Calu3 (cell line): ENCODE data around the gene EPS8L2. TPM values are rescaled to one million over a fixed set of nuclear protein-coding genes. Genes with fewer than 3 reads are reported as not detected.

Experiments
- BruUV-seq: library from RNA; stranded (reverse); fragments of 400-500 nt; replicated peaks from 2 replicates; lab custom pipeline; 2021; lab: Mats Ljungman, UMichigan
- CTCF ChIA-PET: fragments of 300-600 bp; sonication (Branson Sonifier 250); formaldehyde crosslinking; loops from one replicate; lab custom pipeline; 2022; ENCODE audit warnings: antibody characterized with exemption; lab: Charles Lee
- DNase-seq: peaks from one replicate; pipeline ENCODE4 v3.0.0; 2022
- H3K27ac Mint-ChIP-seq: one replicate; pipeline ENCODE4 v1.8.0; 2022; ENCODE audit warnings: mixed read lengths; ENCODE audit not compliant: unreplicated experiment
- H3K27me3 Mint-ChIP-seq: one replicate; pipeline ENCODE4 v1.8.0; 2022; ENCODE audit warnings: mixed read lengths; ENCODE audit not compliant: unreplicated experiment
- H3K36me3 Mint-ChIP-seq: one replicate; pipeline ENCODE4 v1.8.0; 2022; ENCODE audit warnings: mild to moderate bottlenecking, moderate library complexity, mixed read lengths; ENCODE audit not compliant: insufficient read depth, unreplicated experiment
- H3K4me1 Mint-ChIP-seq: one replicate; pipeline ENCODE4 v1.8.0; 2022; ENCODE audit warnings: mild to moderate bottlenecking, low read depth, mixed read lengths; ENCODE audit not compliant: unreplicated experiment
- H3K4me3 Mint-ChIP-seq: one replicate; pipeline ENCODE4 v1.8.0; 2022; ENCODE audit warnings: mild to moderate bottlenecking, low read depth, moderate library complexity, mixed read lengths; ENCODE audit not compliant: unreplicated experiment
- H3K9me3 Mint-ChIP-seq: one replicate; pipeline ENCODE4 v1.8.0; 2022; ENCODE audit warnings: low read depth, mixed read lengths; ENCODE audit not compliant: unreplicated experiment
- intact Hi-C: fragments of 100-400 bp; cut with micrococcal nuclease; formaldehyde crosslinking; loops from one replicate; pipeline ENCODE4 v1.10.0; 2022; ENCODE audit not compliant: unreplicated experiment
- total RNA-seq: library from RNA; stranded (reverse); gene quantifications from 2 replicates; pipeline ENCODE4 v1.2.3, GENCODE V29; 2022
- TF ChIP-seq, protein P1 (sequence below): fragments of 200-600 bp; IDR thresholded peaks from one replicate; pipeline ENCODE4 v1.8.0; 2022; ENCODE audit warnings: antibody characterized with exemption; ENCODE audit not compliant: unreplicated experiment

The EPS8L2 gene
- total RNA-seq, 1 experiment from 2014 or later = 212 TPM

DNA sequence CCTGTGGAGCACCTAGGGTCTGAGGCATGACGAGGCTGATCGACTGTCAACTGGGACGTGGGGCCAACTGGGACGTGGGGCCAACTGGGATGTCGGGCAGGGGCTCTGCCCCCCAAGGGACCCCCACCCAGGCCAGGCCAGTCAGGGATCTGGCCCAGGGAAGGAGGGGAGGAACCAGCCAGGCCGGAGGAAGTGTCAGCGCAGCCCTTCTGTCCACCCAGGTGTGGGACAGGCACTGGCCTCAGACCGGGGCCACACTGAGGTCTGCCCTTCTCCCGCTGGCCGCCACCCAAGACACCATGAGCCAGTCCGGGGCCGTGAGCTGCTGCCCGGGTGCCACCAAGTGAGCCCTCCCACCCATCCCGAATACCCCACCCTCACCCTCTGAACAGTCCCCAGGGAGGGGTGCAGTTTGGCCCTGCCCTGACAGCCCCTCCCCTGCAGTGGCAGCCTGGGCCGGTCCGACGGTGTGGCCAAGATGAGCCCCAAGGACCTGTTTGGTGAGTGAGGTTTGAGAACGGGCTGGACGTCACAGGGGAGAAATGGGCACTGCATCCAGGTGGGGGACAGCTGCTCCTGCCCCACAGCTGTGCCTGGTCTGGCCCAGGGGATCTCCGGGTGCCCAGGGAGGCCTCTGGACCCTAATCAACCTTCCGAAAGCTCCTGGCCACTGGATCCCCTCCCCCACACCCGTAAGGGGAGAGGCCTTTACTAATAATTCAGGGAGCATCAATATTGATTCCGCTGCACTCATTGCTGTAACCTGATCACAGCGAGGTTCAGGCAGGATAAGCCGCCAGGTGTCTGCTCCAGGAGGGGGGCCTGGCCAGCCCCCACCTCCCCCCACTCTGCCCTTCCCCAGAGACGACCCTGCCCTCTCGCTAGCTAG, 3.3 kb downstream of the EPS8L2 start:
- H3K27ac Mint-ChIP-seq = no peak overlapping the region
- CTCF ChIA-PET = interaction anchor here (0.6 kb wide), 1 partner anchor 21 kb away, joined by 6 read pairs; no protein-coding TSS in a partner anchor

DNA sequence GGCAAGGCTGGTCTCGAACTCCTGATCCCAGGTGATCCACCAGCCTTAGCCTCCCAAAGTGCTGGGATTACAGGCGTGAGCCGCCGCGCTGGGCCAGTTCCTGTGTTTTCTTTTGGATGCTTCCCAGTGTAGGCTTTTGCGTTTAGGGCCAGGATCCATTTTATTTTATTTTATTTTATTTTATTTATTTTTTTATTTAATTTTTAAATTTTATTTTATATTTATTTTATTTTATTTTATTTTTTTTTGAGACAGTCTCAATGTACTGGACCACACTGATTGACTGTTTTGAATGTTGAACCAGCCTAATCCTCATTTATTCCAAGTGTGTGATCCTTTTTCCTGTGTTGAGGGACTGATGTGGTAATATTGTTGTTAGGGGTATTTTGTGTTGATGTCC, 8.4 kb downstream of the EPS8L2 start:
- H3K36me3 Mint-ChIP-seq = peaks cover 66% of the 10 kb centered on the region
- BruUV-seq = no TSS peak

More for the DNA sequence above, 3.3 kb downstream of the EPS8L2 start:
- no peaks in the 10 kb centered on the region for H3K9me3 Mint-ChIP-seq
- BruUV-seq = no TSS peak
- no peak overlapping the region for H3K4me3 Mint-ChIP-seq
- DNase-seq = no peak
- peaks cover 45% of the 10 kb centered on the region for H3K4me1 Mint-ChIP-seq
- intact Hi-C loops = loop anchor here (10.0 kb wide), 1 partner anchor 145 kb away; the partner anchor contains the start of genes LMNTD2 and RASSF7
- no peaks in the 10 kb centered on the region for H3K27me3 Mint-ChIP-seq
- H3K36me3 Mint-ChIP-seq = peaks cover 76% of the 10 kb centered on the region
- TF ChIP-seq, protein P1, sequence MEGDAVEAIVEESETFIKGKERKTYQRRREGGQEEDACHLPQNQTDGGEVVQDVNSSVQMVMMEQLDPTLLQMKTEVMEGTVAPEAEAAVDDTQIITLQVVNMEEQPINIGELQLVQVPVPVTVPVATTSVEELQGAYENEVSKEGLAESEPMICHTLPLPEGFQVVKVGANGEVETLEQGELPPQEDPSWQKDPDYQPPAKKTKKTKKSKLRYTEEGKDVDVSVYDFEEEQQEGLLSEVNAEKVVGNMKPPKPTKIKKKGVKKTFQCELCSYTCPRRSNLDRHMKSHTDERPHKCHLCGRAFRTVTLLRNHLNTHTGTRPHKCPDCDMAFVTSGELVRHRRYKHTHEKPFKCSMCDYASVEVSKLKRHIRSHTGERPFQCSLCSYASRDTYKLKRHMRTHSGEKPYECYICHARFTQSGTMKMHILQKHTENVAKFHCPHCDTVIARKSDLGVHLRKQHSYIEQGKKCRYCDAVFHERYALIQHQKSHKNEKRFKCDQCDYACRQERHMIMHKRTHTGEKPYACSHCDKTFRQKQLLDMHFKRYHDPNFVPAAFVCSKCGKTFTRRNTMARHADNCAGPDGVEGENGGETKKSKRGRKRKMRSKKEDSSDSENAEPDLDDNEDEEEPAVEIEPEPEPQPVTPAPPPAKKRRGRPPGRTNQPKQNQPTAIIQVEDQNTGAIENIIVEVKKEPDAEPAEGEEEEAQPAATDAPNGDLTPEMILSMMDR = no peak

DNA sequence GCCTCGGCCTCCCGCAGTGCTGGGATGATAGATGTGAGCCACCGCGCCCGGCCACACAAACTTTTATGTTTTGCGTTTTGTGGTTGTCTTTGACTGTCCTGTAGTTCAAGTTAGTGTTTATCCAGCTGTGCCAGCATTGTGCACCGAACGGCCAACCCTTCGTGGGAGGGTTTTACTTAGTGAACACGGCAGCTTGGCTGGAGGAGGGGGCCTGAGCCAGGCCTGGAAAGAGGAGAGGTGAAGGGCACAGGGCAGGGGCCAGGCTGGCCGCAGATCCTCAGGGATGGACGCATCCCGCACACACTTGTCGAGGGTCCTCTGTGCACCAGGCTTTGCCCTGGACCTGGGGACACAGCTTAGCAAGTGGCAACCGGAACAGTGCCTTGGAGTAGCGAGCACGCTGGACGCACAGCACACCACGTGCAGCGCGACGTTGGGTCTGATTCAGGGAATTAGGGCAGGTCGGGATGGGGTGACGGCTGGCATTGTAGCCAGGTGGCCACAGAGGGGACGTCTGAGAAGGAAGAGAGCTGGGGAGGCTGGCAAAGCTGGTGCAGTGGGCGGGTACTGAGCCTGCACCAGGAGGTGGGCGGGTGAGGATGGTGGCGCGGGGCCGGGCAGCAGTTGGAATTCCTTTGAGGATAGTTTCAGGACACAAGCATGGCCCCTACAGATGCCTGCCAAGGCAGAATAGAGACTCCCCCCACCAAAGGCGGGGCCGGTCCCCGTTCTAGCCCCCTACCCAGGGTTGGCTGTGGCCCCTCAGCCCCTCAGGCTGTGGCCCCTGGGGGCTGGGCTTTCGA, 13.4 kb downstream of the EPS8L2 start:
- H3K27ac Mint-ChIP-seq = no peak overlapping the region
- peaks cover 6% of the 10 kb centered on the region for H3K4me1 Mint-ChIP-seq
- DNase-seq = no peak
- intact Hi-C loops = loop anchor here (10.0 kb wide), 1 partner anchor 165 kb away; no protein-coding TSS in a partner anchor
- no TSS peak for BruUV-seq
- TF ChIP-seq, protein P1 = no peak
- no peak overlapping the region for H3K4me3 Mint-ChIP-seq
- H3K36me3 Mint-ChIP-seq = peaks cover 63% of the 10 kb centered on the region
- no peaks in the 10 kb centered on the region for H3K27me3 Mint-ChIP-seq
- no peaks in the 10 kb centered on the region for H3K9me3 Mint-ChIP-seq
- CTCF ChIA-PET = no interaction called here

More for the DNA sequence above, 8.4 kb downstream of the EPS8L2 start:
- no peak overlapping the region for H3K4me3 Mint-ChIP-seq
- H3K4me1 Mint-ChIP-seq = peaks cover 34% of the 10 kb centered on the region
- H3K9me3 Mint-ChIP-seq = no peaks in the 10 kb centered on the region
- no peak overlapping the region for H3K27ac Mint-ChIP-seq
- no peak for DNase-seq
- TF ChIP-seq, protein P1 = no peak
- H3K27me3 Mint-ChIP-seq = no peaks in the 10 kb centered on the region
- intact Hi-C loops = no loop called here
- CTCF ChIA-PET = no interaction called here

DNA sequence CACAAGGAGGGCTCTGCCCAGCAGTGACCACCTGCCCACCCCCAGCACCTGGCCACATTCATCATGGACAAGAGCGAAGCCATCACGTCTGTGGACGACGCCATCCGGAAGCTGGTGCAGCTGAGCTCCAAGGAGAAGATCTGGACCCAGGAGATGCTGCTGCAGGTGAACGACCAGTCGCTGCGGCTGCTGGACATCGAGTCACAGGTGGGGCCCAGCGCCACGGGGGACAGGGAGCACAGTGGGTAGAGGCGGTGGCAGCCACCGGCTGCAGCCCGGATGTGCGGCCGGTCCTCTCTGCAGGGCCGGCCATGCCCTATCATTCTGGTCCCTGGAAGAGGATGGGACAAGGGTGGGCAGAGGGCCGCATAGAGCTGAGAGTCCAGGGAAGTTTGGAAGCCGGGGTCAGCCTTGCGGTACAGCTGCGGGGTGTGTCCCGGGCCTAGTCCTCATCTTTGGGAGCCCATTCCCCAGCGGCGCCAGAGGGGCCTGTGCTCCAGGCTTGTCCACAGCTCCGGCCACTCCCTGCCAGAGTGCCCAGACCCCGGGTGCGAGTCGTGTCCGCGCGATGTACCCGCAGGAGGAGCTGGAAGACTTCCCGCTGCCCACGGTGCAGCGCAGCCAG, 14.1 kb downstream of the EPS8L2 start:
- no TSS peak for BruUV-seq
- CTCF ChIA-PET = no interaction called here
- DNase-seq = no peak
- no peak overlapping the region for H3K4me3 Mint-ChIP-seq
- TF ChIP-seq, protein P1 = no peak
- H3K27me3 Mint-ChIP-seq = no peaks in the 10 kb centered on the region
- H3K27ac Mint-ChIP-seq = no peak overlapping the region
- H3K36me3 Mint-ChIP-seq = peaks cover 65% of the 10 kb centered on the region
- no peaks in the 10 kb centered on the region for H3K4me1 Mint-ChIP-seq
- intact Hi-C loops = loop anchor here (10.0 kb wide), 1 partner anchor 165 kb away; no protein-coding TSS in a partner anchor
- no peaks in the 10 kb centered on the region for H3K9me3 Mint-ChIP-seq
